CD4-positive, alpha-beta T cell treated with Interleukin-2 at 100 ng/mL for 4 hours (primary cell): Measurements from ENCODE around the gene DACT2.
"Not testable (repeated sequence)": the region's sequence is repeated elsewhere in the genome, so short reads cannot be mapped to it uniquely, and the experiment has no call there.

ENCODE experiments used
- DNase-seq: peaks from one replicate; pipeline ENCODE4 v3.0.0-alpha.2; 2020; ENCODE audit warnings: low spot score

DACT2 gene

DNA sequence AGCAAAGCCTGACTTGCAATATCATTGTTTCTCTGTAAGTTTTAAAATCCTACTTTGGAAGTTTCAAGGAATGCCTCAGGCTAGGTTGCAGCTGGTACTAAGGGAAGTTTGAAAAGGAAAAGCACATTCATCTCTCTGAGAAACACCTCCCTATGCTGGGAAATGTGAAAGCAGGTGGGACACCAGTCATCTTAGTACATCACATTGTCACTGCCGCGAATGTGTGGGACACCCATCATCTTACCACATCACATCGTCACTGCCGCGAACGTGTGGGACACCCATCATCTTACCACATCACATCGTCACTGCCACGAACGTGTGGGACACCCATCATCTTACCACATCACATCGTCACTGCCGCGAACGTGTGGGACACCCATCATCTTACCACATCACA is 38.3 kb downstream of the DACT2 start:
- DNase-seq, result not testable (repeated sequence)

DNA sequence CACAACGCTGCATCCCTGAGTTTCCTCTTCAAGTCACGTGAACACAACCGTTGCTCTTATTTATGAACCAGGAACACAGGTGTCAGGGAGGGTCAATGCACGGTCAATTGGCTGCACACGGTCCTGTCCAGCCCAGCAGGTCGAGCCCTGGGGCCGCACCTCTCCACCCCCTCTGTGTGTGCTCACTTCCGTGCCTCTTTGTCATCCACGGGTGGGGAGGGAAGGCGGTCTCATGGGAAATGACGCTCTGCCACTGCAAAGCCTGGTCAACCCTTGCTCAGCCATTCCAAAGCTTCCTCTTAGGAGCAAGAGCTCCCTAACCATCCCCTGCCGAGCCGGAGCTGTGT is 38.7 kb downstream of the DACT2 start:
- DNase-seq, result no peak

DNA sequence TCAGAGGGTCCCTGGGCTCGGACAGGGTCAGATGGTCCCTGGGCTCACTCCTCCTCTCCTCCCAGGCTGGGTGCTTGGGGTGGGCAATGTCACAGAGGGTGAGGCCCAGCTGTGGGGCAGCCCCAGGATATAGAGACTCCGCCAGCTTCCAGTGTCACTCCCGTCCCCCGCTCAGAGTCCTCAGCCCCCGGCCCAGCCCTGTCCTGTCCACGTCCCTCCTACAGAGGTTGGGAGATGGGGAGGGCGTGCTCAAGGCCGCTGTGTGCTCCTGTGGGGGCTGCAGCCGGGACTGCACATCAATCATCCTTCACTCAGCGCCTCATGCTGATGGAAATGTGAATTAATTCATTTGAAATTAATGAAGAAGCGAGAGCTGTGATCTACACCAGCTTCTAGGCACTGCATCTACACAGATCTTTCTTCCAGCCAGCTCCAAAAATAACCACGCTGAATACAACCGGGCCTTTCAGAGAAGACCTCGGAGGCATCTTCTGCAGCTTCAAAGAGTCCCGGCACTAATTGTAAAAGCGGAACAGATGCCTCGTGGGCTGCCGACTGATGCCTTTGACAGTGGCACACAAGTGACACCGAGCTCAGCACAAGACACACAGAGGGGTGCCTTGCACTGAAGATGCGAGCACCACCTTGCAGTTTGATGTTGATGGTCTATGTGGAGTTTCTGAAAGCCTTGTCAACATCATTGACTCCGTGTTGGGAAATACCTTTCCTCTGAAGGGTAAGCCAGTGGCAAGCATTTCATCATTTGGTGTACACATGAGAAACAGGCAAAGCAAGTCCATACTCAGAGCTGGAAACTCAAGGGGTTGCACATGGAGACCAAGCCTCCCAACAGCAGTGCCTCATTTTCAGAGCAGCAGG is 39.3 kb downstream of the DACT2 start:
- DNase-seq, result no peak

DNA sequence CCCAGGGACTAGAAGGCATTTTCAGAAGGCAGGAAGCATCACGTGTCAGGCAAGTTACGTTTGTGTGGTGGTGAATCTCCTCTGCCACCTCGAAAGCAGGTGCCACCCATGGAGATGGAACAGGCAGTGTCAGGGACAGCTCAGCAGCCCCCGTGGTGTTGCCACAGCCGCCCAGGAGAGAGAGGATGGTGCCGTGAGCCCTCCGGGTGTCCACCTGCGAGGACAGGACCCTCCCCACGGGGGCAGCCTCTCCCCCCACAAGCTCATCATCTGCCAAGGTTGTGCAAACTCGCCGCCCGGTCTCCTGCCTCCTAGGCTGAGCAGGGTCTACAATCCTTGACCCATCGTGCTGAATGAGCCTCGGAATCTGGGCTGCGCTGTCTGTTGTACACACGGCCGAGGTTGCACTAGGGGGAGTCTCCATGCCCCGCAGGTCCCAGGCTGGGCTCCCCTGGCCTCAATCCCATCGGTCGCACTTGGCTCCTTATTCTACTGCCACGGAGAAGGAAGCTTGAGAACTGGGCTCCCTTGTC is 40.1 kb downstream of the DACT2 start:
- DNase-seq, result no peak

DNA sequence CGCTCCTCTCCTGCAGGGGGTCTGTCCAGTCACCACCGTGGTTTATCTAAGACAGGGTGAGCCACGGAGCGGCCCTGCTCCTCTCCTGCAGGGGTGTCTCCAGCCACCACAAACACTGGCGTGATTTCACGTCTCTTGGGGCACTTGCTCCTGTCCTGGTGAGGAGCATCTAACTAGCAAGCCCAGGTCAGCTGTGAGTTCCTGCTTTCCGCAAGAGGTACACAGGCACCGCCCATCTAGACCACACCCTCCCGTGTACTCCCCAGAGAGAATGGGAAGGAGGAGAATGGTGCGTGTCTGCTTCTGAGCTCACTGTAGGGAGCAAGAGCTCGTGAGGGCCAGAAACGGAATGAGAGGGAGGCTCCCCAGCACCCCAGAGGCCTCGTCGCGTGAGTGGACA is 40.7 kb downstream of the DACT2 start:
- DNase-seq, result no peak

DNA sequence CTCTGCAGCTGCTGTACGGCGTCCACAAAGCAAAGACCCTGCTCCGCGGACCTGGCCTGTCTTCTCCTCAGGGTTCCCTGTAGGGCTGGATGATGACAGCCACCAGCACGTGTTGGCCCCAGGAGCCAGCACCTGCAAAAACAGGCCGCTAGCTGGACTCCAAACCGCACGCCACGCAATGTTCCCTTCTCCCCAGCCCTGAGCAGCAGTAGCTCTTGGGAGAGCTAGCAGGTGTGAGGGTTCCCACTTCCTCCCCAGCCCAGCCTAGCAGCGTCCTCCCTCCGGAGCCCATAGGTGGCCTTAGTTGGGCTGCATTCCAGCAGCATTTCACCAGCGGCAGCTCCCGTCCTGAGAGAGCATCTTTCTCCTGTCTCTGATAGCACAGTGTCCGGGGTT is 42.3 kb downstream of the DACT2 start:
- DNase-seq, result no peak

DNA sequence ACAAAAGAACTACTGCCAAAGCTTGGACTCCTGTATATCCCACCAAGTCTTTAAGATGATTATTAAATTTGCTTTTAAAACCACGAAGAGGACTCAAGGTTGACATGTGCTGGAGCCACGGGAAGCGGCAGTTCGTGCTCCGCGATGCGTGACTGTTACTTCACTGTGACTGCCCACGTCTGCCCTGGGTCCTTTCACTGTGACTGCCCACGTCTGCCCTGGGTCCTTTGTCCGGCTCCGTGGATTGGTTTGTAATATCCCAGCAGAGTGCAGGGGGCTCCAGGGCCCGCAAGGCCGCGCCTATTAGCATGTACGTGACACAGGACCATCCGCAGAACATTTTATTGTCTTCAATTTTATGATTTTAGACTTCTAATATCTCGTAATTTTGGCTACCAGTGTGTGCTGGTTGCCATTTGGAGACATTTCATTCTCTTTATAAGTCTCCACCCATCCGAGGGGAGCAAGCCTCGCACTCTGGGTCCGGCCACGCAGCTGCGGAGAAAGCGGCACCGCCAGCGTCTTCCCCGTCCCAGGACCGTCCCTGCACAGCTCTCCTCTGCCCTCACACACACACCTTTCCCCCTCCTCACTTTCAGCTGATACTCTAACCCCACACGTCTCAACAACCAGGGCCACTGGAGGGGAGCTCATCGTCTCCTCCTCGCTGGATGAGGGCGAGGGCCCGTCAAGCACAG is 42.9 kb downstream of the DACT2 start:
- no peak for DNase-seq

DNA sequence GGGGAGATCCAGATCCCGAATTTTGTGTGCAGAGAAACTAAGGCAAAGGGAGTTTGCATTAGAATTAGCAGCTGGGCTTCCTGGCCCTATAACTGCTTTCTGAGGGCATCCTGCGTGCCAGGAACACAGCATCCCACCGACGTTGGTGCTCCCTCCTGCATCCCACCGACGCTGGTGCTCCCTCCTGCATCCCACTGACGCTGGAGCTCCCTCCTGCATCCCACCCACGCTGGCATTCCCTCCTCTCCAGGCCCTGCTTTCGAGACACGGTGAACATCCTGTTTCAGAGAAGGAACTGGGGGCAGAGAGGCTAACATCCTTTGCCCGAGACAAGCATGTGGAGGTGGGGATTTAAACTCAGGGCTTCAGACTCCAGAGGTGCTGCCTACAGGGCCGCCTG is 44.4 kb downstream of the DACT2 start:
- no peak for DNase-seq

DNA sequence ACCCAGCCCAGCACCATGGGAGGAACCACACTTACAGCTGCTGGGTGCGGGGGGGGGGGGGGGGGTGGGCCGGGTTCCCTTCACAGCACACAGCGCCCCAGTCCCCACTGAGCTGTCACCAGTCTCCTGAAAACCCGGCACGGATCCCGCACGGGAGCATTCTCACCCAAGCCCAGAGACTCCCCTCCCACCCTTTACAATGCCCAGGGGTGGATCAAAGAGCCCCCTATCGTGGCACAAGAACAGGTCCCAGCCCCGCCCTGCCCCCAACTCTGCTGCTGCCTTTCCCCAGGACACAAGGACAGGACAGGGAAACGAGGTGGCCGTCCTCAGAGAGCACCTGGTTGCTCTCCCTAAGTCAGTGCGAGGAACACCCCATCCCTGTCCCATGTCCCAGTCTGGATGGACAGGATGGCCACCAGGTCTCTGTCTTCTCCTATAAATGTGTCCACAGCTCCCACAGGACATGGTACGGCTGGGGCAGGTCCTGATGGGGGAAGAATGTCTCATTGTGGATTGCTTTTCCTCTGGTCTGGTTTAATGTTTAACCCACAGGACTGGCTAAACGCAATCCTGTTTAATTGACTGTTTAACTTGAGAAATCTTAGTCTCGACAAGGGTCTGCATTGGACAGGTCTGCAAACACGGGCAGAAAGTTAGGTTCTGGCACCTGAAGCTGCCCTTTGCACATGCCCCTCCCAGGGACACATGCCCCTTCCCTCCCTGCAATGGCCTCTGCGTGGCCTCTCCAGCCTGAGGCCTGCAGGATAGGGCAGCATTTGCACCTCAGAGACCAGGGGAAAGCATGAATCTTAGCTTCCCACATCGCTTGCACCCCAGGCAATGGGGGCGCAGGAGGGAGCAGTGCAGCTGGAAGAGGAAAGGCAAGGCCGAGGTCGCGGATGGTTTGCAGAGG is 45.3 kb downstream of the DACT2 start:
- DNase-seq, result no peak

DNA sequence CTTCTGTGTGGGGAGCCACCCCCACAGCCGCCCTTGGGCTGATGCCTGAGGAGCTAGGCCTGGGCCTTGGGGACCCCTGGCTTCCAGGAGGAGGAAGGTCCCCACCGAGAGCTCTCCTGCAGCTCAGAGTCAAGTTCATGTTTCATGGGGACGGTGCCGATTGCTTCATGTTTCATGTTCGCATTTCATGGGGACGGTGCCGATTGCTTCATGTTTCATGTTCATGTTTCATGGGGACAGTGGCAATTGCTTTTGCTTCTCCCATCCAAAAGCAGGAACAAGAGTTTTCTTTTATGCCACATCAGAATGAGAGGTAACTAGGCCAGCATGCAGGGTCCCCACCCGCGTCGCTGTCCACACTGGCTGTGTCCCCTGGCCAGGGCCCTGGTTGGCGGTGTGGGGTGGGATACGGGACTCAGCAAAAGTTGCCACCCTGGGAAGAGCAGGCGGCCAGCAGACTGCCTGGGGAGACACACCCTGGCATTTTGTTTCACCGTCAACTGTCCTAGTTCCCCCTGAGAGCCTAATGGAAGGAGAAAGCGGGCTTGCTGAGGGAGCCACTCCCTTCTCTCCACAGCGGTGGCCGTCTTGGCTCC is 46.0 kb downstream of the DACT2 start:
- no peak for DNase-seq

DNA sequence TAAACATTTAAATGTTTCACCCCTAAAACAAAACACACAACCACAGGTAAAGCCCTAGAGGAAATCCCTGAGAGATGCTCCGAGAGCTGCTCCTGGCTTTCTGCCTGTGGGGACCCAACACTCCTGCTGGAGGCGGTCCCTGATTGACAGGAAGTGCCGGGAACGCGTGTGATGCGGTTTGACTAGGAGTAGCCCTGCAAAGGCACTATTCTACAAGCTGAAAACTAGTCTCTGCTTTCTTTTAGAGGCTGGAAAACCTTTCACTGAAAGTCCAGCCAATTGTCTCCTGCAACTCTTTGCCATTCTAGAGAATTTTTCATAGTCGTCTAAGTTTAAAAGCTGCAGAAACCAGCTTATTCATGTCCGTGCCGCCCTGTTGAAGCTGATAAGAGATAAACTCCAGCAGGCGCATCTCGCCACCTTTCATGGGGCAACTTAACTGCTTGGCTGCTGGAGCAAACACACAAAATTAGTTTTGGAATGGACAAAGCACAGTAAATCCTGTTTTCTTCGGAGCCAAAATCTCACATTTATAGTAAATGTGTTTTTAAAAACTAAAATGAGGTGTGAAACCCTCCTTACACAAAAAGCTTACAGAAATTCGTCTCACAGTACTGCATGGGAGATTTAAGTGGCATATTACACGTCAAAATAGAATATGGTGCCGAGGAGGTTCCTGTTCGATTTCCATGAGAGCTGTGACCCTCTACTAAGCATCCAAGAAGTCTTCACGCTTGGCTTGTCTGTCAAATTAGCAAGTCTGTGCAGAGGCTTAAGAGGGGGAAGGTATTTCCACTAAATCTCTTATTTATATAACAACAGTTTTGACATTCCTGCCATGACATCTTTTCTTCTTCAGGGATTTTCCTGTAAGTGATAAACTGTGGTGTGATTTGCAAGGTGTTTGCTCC is 46.9 kb downstream of the DACT2 start:
- no peak for DNase-seq

DNA sequence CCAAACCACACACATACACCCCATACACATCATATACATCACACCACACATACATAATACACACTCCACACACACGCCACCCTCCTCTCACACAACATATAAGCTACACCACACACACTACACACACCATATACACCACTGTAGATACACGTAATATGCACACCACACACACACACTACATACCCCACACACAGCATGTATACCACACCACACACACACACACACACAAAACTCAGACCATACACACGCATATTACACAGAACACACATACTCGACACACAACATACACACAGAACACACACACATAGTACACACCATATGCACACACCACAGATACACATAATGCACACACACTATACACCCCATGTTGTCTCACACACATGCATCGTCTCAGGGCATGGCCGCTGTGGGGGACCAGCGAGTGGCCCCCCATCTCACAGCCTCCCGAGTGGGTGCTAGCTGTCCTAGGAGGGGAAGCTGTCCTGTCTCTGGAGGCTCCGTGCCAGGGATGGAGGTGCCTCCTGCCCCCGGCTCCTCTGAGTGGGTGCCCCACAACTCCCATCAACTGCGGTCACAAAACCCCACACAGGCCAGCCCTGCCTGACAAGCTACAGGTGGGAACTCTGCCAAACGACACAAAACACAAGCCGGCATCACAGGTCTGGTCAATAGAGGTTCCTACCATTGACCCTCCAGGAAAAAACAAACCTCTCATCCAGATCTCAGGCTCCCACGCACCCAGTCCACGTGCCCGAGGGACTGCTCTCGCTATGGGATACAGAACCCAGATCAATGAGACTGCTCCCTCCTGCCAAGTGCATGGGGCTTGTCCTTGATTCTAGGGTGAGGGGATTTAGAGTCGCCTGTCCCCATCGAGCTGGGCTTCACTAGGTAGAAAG is 49.1 kb downstream of the DACT2 start:
- DNase-seq, result no peak

DNA sequence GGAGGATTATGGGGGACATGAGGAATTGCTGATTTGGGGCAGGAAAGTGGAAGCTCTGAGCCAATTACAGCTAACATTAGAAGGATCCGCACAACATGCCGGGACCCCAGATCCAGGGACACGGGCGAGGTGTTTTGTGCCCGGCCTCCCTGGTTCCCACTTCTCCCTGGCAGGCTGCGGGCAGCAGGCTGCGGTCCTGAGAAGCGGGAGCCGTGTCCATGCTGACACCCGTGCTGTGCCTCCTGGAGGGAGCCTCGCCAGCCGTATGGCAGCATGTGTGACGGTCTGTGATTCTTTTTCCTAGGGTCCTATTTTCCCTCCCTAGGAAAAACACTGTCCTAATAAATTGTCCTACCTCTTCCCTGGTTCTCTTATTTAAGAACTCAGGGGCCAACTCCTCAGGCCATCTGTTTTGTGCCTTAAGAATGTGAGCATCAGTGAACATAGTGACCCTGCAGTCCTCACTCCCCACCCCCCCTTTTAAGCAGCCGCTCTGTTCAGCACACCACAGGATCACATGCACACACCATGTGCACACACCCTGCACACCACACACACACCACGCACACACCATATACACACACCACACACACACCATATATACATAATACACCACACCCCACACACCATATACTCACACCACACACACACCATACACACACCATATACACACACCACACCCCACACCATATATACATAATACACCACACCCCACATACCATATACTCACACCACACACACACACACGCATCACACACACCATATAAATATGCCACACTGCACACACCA is 49.9 kb downstream of the DACT2 start:
- DNase-seq, result no peak

DNA sequence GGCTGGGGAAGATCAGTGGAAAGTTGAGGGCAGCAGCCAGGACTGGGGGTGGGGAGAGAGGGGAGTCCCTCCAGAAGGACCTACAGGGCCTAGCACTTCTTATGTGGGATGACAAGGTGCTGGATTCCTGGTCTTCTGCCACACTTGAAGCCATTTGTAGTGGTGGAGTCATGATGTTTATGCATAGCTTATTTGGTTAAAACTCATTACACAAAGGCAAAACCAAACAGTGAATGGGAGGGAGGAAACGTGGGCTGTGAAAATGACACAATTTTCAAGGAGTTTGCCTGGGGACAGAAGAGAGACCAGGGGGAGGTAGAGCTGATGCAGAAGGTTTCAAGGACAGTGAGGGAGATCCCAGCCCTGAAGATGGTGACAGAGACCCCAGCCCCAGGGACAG is 50.8 kb downstream of the DACT2 start:
- no peak for DNase-seq

DNA sequence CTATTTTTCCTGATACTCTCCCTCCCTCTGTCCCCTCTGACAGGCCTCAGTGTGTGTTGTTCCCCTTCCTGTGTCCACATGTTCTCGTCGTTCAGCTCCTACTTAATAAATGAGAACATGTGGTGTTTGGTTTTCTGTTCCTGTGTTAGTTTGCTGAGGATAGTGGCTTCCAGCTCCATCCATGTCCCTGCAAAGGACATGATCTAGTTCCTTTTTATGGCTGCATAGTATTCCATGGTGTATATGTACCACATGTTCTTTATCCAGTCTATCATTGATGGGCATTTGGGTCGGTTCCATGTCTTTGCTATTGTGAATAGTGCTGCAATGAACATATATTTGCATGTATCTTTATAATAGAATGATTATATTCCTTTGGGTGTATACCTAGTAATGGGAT is 51.8 kb downstream of the DACT2 start:
- DNase-seq, result not testable (repeated sequence)

DNA sequence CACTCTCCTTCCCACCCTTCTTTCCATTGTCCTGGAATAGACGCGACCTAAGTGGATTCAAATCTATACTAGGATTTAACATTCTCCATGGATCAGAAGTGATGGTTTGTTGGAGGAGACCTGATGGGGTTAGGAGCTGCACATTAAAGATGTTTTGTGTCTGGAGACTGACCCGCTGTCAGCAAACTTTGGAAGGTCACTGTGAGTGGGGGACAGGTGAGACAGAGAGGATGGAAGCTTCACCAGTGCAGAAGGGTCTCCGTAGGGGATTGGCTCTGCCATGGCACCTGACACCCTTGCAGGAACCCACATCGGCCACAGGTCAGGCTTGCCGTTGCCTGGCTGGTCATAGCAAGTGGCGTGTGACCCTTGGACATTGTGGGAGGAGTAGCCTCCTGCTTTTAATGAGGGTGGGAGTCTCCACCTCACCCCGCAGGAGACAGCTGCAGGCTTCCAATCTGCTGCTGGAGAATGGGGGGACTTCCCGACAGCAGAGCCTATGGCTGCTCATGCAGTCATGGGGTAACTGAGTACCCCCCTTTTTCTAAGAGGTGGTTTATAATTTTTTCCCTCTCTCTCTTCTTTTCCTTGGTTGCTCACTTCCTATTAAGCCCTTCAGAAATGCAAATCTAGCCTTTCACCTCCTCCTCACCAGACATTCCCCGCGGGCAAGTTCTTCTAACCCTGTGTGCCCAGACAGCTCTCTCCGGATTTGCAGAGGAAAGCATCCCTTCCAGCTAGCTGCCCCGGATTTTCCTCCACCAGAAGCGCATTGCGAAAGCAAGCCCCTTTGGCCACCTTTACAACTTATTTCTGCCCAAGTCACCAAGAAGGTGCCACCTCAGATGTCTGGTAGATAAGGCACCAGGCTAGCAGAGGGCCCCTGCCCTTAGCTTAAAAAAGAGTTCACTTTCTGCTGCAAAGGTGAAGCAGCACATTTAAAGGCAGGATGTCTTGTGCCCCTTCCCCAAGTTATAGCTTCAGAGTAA is 53.5 kb downstream of the DACT2 start:
- DNase-seq, result no peak

DNA sequence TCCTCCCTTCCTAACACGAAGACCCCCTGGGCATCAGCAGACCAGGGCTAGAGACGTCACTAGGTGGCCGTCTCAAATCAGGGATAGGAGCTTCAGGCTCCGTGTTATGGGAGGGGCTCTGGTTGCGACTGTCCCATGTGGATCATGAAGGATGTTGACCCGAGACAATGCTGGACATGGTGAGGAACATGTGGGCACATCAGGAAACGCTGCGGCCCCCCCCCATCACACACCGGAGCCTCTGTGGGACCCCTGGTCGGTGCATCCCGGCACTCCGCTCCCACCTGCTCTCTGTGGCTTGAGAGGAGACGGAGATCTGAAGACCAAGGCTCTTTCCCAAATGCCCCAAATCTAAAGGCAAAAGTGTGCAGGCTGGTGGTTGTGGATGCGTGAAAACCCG is 54.2 kb downstream of the DACT2 start:
- no peak for DNase-seq
